ENCODE data around the gene SART3. TPM values are rescaled to one million over a fixed set of nuclear protein-coding genes. Genes with fewer than 3 reads are reported as not detected.

SART3 gene
- total and polyA plus RNA-seq, 4 donors: 5.9 to 37.1 (median 23.5) TPM

DNA sequence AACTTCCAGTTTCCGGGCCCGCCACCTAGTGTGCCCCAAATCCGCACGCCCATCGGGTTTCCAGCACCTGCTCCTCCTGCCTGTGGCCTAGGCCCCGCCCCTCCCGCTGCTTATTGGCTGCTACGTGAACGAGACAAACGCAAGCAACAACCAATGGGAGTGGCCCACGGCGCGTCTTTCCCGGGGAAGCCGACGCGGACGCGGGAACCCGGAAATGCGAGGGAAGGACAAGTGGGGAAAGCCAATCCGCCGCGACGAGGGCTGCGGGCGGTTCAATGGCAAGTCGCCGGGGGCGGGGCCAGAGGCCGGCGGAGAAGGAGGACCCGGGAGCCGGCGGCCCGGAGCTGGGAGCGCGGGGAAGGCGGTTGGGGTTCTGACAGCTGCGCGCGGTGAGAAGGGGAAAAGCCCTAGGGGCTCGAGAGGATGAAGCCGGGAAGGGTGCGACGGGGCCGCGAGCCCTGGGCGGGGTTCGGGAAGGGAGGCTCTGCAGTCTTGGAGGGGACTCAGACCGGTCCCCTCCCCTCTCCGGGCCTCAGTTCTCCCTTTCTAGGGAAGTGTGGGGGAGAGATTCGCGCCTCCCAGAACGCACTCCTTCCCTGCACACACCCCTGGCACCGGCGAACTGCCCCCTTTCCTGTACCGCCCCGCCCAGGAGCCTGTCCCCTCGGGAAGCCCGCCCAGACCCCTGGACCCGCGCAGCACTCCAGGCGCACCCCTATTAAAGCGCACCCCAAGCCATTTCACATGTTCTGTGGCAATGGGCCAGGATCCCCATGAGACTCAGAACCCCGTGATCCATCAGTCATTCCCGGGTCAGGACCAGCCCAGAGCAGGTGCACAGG, 45.8 kb downstream of the SART3 start, which contains the start of gene FICD:
Gene FICD (plus strand): TSS at position 305 of the 842 bp plus-strand sequence. CDS start 1,696 bp downstream, outside the sequence.
- peaks cover 7 to 19% (median 10%) of the 10 kb centered on the region in 4 donors for H3K4me1 ChIP-seq (ENCODE audit: control insufficient read depth in 4 of 4, insufficient read depth in 4 of 4, low read length in 3 of 4)
- peak within 1 kb of the TSS; percentile 47 to 53 for H3K9ac ChIP-seq (ENCODE audit: low read depth in 1 of 2, low read length in 2 of 2)
- WGBS: under 1% methylated on average over 67 of the region's 67 CpGs
- DNase-seq (ENCODE audit: low spot score): peak; percentile 99
- peaks cover 11 to 26% (median 18%) of the 10 kb centered on the region in 4 donors for H3K36me3 ChIP-seq (ENCODE audit: control insufficient read depth in 4 of 4, insufficient read depth in 3 of 4, low read depth in 1 of 4, low read length in 3 of 4)
- TF ChIP-seq, protein P1, sequence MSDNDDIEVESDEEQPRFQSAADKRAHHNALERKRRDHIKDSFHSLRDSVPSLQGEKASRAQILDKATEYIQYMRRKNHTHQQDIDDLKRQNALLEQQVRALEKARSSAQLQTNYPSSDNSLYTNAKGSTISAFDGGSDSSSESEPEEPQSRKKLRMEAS (IDR thresholded peaks at IDR 0.05): peak; percentile 51
- peak; percentile 88 for TF ChIP-seq SP1 (IDR thresholded peaks at IDR 0.05)
- TF ChIP-seq, protein P2, sequence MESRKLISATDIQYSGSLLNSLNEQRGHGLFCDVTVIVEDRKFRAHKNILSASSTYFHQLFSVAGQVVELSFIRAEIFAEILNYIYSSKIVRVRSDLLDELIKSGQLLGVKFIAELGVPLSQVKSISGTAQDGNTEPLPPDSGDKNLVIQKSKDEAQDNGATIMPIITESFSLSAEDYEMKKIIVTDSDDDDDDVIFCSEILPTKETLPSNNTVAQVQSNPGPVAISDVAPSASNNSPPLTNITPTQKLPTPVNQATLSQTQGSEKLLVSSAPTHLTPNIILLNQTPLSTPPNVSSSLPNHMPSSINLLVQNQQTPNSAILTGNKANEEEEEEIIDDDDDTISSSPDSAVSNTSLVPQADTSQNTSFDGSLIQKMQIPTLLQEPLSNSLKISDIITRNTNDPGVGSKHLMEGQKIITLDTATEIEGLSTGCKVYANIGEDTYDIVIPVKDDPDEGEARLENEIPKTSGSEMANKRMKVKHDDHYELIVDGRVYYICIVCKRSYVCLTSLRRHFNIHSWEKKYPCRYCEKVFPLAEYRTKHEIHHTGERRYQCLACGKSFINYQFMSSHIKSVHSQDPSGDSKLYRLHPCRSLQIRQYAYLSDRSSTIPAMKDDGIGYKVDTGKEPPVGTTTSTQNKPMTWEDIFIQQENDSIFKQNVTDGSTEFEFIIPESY (IDR thresholded peaks at IDR 0.05): no peak
- TF ChIP-seq, protein P3, sequence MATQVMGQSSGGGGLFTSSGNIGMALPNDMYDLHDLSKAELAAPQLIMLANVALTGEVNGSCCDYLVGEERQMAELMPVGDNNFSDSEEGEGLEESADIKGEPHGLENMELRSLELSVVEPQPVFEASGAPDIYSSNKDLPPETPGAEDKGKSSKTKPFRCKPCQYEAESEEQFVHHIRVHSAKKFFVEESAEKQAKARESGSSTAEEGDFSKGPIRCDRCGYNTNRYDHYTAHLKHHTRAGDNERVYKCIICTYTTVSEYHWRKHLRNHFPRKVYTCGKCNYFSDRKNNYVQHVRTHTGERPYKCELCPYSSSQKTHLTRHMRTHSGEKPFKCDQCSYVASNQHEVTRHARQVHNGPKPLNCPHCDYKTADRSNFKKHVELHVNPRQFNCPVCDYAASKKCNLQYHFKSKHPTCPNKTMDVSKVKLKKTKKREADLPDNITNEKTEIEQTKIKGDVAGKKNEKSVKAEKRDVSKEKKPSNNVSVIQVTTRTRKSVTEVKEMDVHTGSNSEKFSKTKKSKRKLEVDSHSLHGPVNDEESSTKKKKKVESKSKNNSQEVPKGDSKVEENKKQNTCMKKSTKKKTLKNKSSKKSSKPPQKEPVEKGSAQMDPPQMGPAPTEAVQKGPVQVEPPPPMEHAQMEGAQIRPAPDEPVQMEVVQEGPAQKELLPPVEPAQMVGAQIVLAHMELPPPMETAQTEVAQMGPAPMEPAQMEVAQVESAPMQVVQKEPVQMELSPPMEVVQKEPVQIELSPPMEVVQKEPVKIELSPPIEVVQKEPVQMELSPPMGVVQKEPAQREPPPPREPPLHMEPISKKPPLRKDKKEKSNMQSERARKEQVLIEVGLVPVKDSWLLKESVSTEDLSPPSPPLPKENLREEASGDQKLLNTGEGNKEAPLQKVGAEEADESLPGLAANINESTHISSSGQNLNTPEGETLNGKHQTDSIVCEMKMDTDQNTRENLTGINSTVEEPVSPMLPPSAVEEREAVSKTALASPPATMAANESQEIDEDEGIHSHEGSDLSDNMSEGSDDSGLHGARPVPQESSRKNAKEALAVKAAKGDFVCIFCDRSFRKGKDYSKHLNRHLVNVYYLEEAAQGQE (IDR thresholded peaks at IDR 0.05): peak; percentile 51
- TF ChIP-seq GABPA (IDR thresholded peaks at IDR 0.05 in 1 of 2, conservative IDR thresholded peaks at IDR 0.05 in 1 of 2): peak; percentile 49 to 89
- no peak for TF ChIP-seq JUND (IDR thresholded peaks at IDR 0.05)
- peak; percentile 70 for TF ChIP-seq YY1 (IDR thresholded peaks at IDR 0.05)
- TF ChIP-seq, protein P4, sequence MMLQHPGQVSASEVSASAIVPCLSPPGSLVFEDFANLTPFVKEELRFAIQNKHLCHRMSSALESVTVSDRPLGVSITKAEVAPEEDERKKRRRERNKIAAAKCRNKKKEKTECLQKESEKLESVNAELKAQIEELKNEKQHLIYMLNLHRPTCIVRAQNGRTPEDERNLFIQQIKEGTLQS (IDR thresholded peaks at IDR 0.05): no peak
- TF ChIP-seq EGR1 (IDR thresholded peaks at IDR 0.05; ENCODE audit: low read depth in 2 of 2): no peak
- no peak for TF ChIP-seq RAD21 (IDR thresholded peaks at IDR 0.05)
- no peaks in the 10 kb centered on the region for H3K27me3 ChIP-seq (ENCODE audit: control insufficient read depth in 4 of 4, insufficient read depth in 4 of 4, low read length in 3 of 4)
- peak within 1 kb of the TSS; percentile 77 to 92 (median 86) for H3K4me3 ChIP-seq (ENCODE audit: low read depth in 1 of 3, low read length in 3 of 3)
- no peaks in the 10 kb centered on the region for H3K9me3 ChIP-seq (ENCODE audit: control insufficient read depth in 4 of 4, low read length in 3 of 4)
- H3K27ac ChIP-seq (ENCODE audit: low read depth in 1 of 2, low read length in 2 of 2): peak within 1 kb of the TSS; percentile 39 to 67

DNA sequence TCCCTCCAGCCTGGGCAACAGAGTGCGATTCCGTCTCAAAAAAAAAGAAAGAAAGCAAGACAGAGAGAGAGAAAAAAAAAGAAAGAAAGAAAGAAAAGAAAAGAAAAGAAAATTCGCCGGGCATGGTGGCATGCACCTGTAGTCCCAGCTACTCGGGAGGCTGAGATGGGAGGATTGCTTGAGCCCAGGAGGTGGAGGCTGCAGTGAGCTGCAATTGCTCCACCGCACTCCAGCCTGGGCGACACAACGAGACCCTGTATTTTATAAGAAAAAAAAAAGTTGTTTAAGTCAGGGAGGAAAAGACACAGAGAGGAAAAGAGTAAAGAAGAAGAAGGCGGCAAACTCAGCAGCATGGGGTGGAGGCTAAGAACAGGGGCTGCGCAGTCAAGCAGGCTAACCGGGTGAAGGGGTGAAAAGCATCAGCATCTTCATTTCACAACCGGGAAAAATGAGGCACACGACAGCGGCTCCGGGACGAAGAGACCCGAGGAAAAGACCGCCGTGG, 46.5 kb downstream of the SART3 start:
- Histone ChIP-seq H3K4me1 (ENCODE audit: control insufficient read depth in 4 of 4, insufficient read depth in 4 of 4, low read length in 3 of 4) (peaks cover 7 to 19% (median 10%) of the 10 kb centered on the region in 4 donors), H3K27me3 (ENCODE audit: control insufficient read depth in 4 of 4, insufficient read depth in 4 of 4, low read length in 3 of 4) (no peaks in the 10 kb centered on the region), H3K9me3 (ENCODE audit: control insufficient read depth in 4 of 4, low read length in 3 of 4) (no peaks in the 10 kb centered on the region), H3K9ac (ENCODE audit: low read depth in 1 of 2, low read length in 2 of 2) (no peak overlapping the region), H3K36me3 (ENCODE audit: control insufficient read depth in 4 of 4, insufficient read depth in 3 of 4, low read depth in 1 of 4, low read length in 3 of 4) (peaks cover 8 to 20% (median 13%) of the 10 kb centered on the region in 4 donors), H3K27ac (ENCODE audit: low read depth in 1 of 2, low read length in 2 of 2) (no peak overlapping the region), H3K4me3 (ENCODE audit: low read depth in 1 of 3, low read length in 3 of 3) (peak overlapping the region; percentile 25 to 77 (median 57))
- 30% methylated on average over 19 of the region's 19 CpGs for WGBS
- no peak for DNase-seq (ENCODE audit: low spot score)
- TF ChIP-seq GABPA (IDR thresholded peaks at IDR 0.05 in 1 of 2, conservative IDR thresholded peaks at IDR 0.05 in 1 of 2) (no peak), JUND (IDR thresholded peaks at IDR 0.05) (no peak), FOXA2 (IDR thresholded peaks at IDR 0.05) (no peak), SP1 (IDR thresholded peaks at IDR 0.05) (no peak), TAF1 (conservative IDR thresholded peaks at IDR 0.05) (no peak), FOXA1 (IDR thresholded peaks at IDR 0.05) (no peak), HNF4G (IDR thresholded peaks at IDR 0.05) (no peak), NR2F2 (IDR thresholded peaks at IDR 0.05) (no peak), RXRA (IDR thresholded peaks at IDR 0.05) (no peak), EGR1 (IDR thresholded peaks at IDR 0.05; ENCODE audit: low read depth in 2 of 2) (no peak), RAD21 (IDR thresholded peaks at IDR 0.05) (no peak), HNF4A (conservative IDR thresholded peaks at IDR 0.05) (no peak), YY1 (IDR thresholded peaks at IDR 0.05) (no peak)
- TF ChIP-seq, protein P5, sequence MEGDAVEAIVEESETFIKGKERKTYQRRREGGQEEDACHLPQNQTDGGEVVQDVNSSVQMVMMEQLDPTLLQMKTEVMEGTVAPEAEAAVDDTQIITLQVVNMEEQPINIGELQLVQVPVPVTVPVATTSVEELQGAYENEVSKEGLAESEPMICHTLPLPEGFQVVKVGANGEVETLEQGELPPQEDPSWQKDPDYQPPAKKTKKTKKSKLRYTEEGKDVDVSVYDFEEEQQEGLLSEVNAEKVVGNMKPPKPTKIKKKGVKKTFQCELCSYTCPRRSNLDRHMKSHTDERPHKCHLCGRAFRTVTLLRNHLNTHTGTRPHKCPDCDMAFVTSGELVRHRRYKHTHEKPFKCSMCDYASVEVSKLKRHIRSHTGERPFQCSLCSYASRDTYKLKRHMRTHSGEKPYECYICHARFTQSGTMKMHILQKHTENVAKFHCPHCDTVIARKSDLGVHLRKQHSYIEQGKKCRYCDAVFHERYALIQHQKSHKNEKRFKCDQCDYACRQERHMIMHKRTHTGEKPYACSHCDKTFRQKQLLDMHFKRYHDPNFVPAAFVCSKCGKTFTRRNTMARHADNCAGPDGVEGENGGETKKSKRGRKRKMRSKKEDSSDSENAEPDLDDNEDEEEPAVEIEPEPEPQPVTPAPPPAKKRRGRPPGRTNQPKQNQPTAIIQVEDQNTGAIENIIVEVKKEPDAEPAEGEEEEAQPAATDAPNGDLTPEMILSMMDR (IDR thresholded peaks at IDR 0.05; ENCODE audit: low read depth, low read length, missing input control): no peak
- TF ChIP-seq, protein P2 (IDR thresholded peaks at IDR 0.05): no peak
- TF ChIP-seq, protein P4 (IDR thresholded peaks at IDR 0.05): no peak
- TF ChIP-seq, protein P1 (IDR thresholded peaks at IDR 0.05): no peak

Data from liver (tissue), 9 donors.